Neural cell (in vitro differentiated cells): Measurements from ENCODE around the gene SPSB3. TPM values are rescaled to one million over a fixed set of nuclear protein-coding genes. Genes with fewer than 3 reads are reported as not detected.

Experiments used
- H2AFZ ChIP-seq: fragments of 200-600, 300-800 bp; sonication (generic), shearing (Covaris generic); 2 replicates; pipeline ENCODE4 v1.6.0; 2014; ENCODE audit warnings: low read depth, mild to moderate bottlenecking, antibody characterized with exemption, low read length, moderate library complexity
- H3F3A ChIP-seq: fragments of 200-600 bp; shearing (Covaris generic); 2 replicates; pipeline ENCODE4 v1.6.1; 2016; ENCODE audit warnings: mild to moderate bottlenecking, moderate library complexity, mixed read lengths, antibody characterized with exemption, low read length; ENCODE audit not compliant: insufficient read depth, poor library complexity, severe bottlenecking
- H3K27ac ChIP-seq: fragments of 200-600, 300-800 bp; sonication (generic), shearing (Covaris generic); 2 replicates; pipeline ENCODE4 v1.5.1; 2014; ENCODE audit warnings: mild to moderate bottlenecking, low read length, moderate library complexity
- H3K27me3 ChIP-seq: fragments of 300-800, 200-600 bp; sonication (generic), shearing (Covaris generic); 2 replicates; pipeline ENCODE4 v1.6.0; 2014; ENCODE audit warnings: mild to moderate bottlenecking, low read depth, low read length, moderate library complexity; ENCODE audit not compliant: insufficient read depth
- H3K36me3 ChIP-seq: fragments of 300-800, 200-600 bp; sonication (generic), shearing (Covaris generic); 2 replicates; pipeline ENCODE4 v1.5.1; 2014; ENCODE audit warnings: mild to moderate bottlenecking, antibody characterized with exemption, low read length, moderate library complexity; ENCODE audit not compliant: insufficient read depth
- H3K4me2 ChIP-seq: fragments of 300-800, 200-600 bp; sonication (generic), shearing (Covaris generic); 2 replicates; pipeline ENCODE4 v1.6.0; 2014; ENCODE audit warnings: mild to moderate bottlenecking, low read length
- H3K4me3 ChIP-seq: fragments of 300-800, 200-600 bp; sonication (generic), shearing (Covaris generic); 2 replicates; pipeline ENCODE4 v1.5.1; 2014; ENCODE audit warnings: mild to moderate bottlenecking, low read length, moderate library complexity
- H3K79me2 ChIP-seq: fragments of 200-600 bp; shearing (Covaris generic); replicated peaks from 2 replicates; pipeline ENCODE4 v1.6.0; 2014; ENCODE audit warnings: mild to moderate bottlenecking, low read length, moderate library complexity; ENCODE audit not compliant: insufficient read depth
- H3K9ac ChIP-seq: fragments of 300-800, 200-600 bp; sonication (generic), shearing (Covaris generic); 2 replicates; pipeline ENCODE4 v1.6.1; 2016; ENCODE audit warnings: mild to moderate bottlenecking, low read length, mixed read lengths
- H3K9me2 ChIP-seq: fragments of 200-600 bp; shearing (Covaris generic); 2 replicates; pipeline ENCODE4 v1.6.1; 2016; ENCODE audit warnings: mild to moderate bottlenecking, low read length, mixed read lengths; ENCODE audit not compliant: insufficient read depth
- H3K9me3 ChIP-seq: fragments of 200-600, 300-800 bp; sonication (generic), shearing (Covaris generic); 2 replicates; pipeline ENCODE4 v1.6.1; 2016; ENCODE audit warnings: mild to moderate bottlenecking, mixed run types, low read length, moderate library complexity, mixed read lengths
- H4K20me1 ChIP-seq: fragments of 200-600 bp; shearing (Covaris generic); 2 replicates; pipeline ENCODE4 v1.6.1; 2016; ENCODE audit warnings: mild to moderate bottlenecking, mixed run types; ENCODE audit not compliant: insufficient read depth
- EP300 ChIP-seq: fragments of 450-650 bp; conservative IDR thresholded peaks from 2 replicates; pipeline ENCODE4 v1.6.1; 2014; ENCODE audit warnings: antibody characterized with exemption, mild to moderate bottlenecking, moderate library complexity; ENCODE audit not compliant: poor library complexity, severe bottlenecking
- EZH2 ChIP-seq: fragments of 200-600, 300-800 bp; shearing (Covaris generic), sonication (generic); IDR thresholded peaks from 2 replicates; pipeline ENCODE4 v1.6.1; 2014; ENCODE audit warnings: antibody characterized with exemption, low read length, borderline replicate concordance, mild to moderate bottlenecking; ENCODE audit not compliant: insufficient read depth, poor library complexity, severe bottlenecking
- MXI1 ChIP-seq: fragments of 450-650 bp; conservative IDR thresholded peaks from 2 replicates; pipeline ENCODE4 v1.6.1; 2014; ENCODE audit warnings: antibody characterized with exemption, mild to moderate bottlenecking; ENCODE audit not compliant: poor library complexity, severe bottlenecking
- POLR2AphosphoS5 ChIP-seq: IDR thresholded peaks from 2 replicates; pipeline ENCODE4 v1.6.1; 2012
- RAD21 ChIP-seq: fragments of 450-650 bp; conservative IDR thresholded peaks from 2 replicates; pipeline ENCODE4 v1.6.1; 2014; ENCODE audit warnings: antibody characterized with exemption, mild to moderate bottlenecking, moderate library complexity
- SMC3 ChIP-seq: fragments of 450-650 bp; conservative IDR thresholded peaks from 2 replicates; pipeline ENCODE4 v1.6.1; 2014; ENCODE audit warnings: antibody characterized with exemption, mild to moderate bottlenecking, moderate library complexity; ENCODE audit not compliant: poor library complexity
- TAF1 ChIP-seq: IDR thresholded peaks from 2 replicates; pipeline ENCODE4 v1.6.1; 2012; ENCODE audit warnings: low read depth
- polyA plus RNA-seq: library from polyadenylated mRNA; depleted of rRNA; stranded (reverse); fragments of >200 nt; gene quantifications from 2 replicates; pipeline ENCODE4 v1.2.3, GENCODE V29; 2014
- TF ChIP-seq, protein P1 (sequence below): IDR thresholded peaks from 2 replicates; pipeline ENCODE4 v1.6.1; 2012; ENCODE audit warnings: borderline replicate concordance
- TF ChIP-seq, protein P2 (sequence below): fragments of 450-650 bp; IDR thresholded peaks from 2 replicates; pipeline ENCODE4 v1.5.1; 2014; ENCODE audit warnings: antibody characterized with exemption, mild to moderate bottlenecking, moderate library complexity; ENCODE audit not compliant: poor library complexity, severe bottlenecking

SPSB3 gene
- polyA plus RNA-seq, 1 donor from 2014 or later = 315 TPM

DNA sequence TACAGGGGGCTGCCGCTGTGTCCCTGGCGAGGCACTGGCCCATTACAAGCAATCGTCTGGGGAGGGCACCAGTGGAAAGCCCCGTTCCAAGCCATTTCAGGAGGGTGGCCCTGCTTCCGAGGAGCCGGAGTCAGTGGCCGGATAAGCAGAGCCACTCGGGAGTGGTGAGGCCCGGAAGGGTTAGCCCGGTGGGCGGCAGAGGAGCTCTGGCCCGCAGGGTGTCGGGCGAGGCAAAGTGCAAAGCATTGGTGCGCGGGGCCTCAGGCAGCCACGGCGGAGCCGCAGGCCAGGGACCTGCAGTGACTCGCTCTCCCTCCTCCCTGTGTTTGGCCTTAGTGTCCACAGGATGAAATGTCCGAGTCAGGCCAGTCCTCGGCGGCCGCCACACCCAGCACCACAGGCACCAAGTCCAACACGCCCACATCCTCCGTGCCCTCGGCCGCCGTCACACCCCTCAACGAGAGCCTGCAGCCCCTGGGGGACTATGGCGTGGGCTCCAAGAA lies 35.6 kb downstream of the SPSB3 start:
- no peak for TF ChIP-seq EP300
- TF ChIP-seq, protein P1, sequence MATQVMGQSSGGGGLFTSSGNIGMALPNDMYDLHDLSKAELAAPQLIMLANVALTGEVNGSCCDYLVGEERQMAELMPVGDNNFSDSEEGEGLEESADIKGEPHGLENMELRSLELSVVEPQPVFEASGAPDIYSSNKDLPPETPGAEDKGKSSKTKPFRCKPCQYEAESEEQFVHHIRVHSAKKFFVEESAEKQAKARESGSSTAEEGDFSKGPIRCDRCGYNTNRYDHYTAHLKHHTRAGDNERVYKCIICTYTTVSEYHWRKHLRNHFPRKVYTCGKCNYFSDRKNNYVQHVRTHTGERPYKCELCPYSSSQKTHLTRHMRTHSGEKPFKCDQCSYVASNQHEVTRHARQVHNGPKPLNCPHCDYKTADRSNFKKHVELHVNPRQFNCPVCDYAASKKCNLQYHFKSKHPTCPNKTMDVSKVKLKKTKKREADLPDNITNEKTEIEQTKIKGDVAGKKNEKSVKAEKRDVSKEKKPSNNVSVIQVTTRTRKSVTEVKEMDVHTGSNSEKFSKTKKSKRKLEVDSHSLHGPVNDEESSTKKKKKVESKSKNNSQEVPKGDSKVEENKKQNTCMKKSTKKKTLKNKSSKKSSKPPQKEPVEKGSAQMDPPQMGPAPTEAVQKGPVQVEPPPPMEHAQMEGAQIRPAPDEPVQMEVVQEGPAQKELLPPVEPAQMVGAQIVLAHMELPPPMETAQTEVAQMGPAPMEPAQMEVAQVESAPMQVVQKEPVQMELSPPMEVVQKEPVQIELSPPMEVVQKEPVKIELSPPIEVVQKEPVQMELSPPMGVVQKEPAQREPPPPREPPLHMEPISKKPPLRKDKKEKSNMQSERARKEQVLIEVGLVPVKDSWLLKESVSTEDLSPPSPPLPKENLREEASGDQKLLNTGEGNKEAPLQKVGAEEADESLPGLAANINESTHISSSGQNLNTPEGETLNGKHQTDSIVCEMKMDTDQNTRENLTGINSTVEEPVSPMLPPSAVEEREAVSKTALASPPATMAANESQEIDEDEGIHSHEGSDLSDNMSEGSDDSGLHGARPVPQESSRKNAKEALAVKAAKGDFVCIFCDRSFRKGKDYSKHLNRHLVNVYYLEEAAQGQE = no peak
- TF ChIP-seq TAF1 = no peak
- no peak for TF ChIP-seq SMC3
- TF ChIP-seq, protein P2, sequence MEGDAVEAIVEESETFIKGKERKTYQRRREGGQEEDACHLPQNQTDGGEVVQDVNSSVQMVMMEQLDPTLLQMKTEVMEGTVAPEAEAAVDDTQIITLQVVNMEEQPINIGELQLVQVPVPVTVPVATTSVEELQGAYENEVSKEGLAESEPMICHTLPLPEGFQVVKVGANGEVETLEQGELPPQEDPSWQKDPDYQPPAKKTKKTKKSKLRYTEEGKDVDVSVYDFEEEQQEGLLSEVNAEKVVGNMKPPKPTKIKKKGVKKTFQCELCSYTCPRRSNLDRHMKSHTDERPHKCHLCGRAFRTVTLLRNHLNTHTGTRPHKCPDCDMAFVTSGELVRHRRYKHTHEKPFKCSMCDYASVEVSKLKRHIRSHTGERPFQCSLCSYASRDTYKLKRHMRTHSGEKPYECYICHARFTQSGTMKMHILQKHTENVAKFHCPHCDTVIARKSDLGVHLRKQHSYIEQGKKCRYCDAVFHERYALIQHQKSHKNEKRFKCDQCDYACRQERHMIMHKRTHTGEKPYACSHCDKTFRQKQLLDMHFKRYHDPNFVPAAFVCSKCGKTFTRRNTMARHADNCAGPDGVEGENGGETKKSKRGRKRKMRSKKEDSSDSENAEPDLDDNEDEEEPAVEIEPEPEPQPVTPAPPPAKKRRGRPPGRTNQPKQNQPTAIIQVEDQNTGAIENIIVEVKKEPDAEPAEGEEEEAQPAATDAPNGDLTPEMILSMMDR = no peak
- TF ChIP-seq MXI1 = no peak
- no peak for TF ChIP-seq RAD21
- TF ChIP-seq POLR2AphosphoS5 = no peak
- no peak for TF ChIP-seq EZH2
- Histone ChIP-seq H2AFZ (no peak overlapping the region), H3K9me2 (no peaks in the 10 kb centered on the region), H3K9ac (no peak overlapping the region), H3K4me2 (no peak overlapping the region), H3K79me2 (no peaks in the 10 kb centered on the region), H3F3A (no peaks in the 10 kb centered on the region), H3K4me3 (no peak overlapping the region), H3K36me3 (peaks cover 7% of the 10 kb centered on the region), H3K27ac (no peak overlapping the region), H3K9me3 (no peaks in the 10 kb centered on the region), H3K27me3 (no peaks in the 10 kb centered on the region), H4K20me1 (no peaks in the 10 kb centered on the region)

DNA sequence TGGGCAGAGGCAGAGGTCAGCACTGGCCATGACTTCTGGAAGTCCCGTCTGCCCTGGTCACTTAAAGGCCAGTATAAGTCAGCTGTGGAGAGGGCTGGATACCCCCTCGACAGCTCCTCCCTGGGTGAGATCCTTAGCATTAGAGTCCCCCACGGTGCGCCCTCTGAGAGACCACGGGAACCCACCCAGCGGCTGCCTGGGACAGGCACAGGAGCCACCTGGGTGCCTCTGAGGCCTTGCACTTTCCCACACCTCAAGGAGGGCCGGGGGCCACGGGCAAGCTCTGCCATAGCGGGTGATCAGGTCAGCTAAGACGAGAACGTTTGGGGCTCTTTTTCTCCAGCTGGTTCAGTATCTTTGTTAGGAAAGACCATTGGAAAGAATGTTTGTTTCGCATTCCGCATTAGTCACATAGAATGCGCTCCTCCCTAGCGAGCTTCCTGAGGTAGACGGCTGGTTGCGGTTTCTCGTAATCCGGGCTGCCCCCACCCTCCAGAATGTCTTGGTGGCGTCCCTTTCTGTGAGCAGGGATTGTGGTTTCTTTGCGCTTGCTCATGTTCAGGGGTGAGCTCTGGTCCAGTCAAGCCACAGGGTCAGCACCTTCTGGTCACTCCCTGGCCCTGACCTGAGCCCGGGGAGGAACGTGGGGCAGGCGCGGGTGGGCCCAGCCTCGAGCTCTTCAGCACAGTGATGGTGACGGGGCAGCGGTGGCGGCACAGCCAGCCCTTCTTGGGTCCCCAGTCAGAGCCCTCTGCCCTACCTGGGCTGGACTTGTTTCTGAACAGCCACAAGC lies 36.3 kb downstream of the SPSB3 start:
- no peaks in the 10 kb centered on the region for H3K79me2 ChIP-seq
- H3K27ac ChIP-seq = no peak overlapping the region
- no peak overlapping the region for H3K4me2 ChIP-seq
- H4K20me1 ChIP-seq = no peaks in the 10 kb centered on the region
- H3F3A ChIP-seq = no peaks in the 10 kb centered on the region
- H3K36me3 ChIP-seq = peaks cover 7% of the 10 kb centered on the region
- no peaks in the 10 kb centered on the region for H3K27me3 ChIP-seq
- H3K9me3 ChIP-seq = no peaks in the 10 kb centered on the region
- no peak overlapping the region for H3K9ac ChIP-seq
- H3K4me3 ChIP-seq = no peak overlapping the region
- H3K9me2 ChIP-seq = no peaks in the 10 kb centered on the region
- H2AFZ ChIP-seq = no peak overlapping the region
- TF ChIP-seq POLR2AphosphoS5 = no peak
- no peak for TF ChIP-seq EP300
- no peak for TF ChIP-seq MXI1
- no peak for TF ChIP-seq SMC3
- TF ChIP-seq, protein P2 = no peak
